HK-2 (cell line): ENCODE measurements around the gene NEB.
"Not testable (repeated sequence)": the region's sequence is repeated elsewhere in the genome, so short reads cannot be mapped to it uniquely, and the experiment has no call there.

Source experiments
- DNase-seq: peaks from one replicate; pipeline ENCODE4 v3.0.0-alpha.2; 2018; ENCODE audit not compliant: unreplicated experiment

The NEB gene

DNA sequence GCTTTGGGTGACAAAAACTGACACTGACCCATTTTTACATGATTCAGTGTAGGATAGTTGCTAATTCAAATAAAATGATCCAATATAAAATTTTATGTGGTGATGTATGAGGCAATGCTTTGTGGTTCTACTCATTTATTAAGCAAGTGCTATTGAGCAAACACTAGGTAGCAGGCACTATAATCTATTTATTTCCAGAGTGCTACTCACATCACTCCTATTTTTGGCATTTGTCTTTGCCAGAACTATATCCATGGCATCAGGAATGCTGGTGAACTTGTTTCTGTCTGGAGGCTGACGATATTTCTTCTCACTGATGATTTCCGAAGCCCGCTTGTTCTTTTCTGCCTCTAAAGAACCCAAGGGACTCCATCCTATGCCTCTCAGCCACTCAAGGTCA lies 84.3 kb downstream of the NEB start:
- no peak for DNase-seq

DNA sequence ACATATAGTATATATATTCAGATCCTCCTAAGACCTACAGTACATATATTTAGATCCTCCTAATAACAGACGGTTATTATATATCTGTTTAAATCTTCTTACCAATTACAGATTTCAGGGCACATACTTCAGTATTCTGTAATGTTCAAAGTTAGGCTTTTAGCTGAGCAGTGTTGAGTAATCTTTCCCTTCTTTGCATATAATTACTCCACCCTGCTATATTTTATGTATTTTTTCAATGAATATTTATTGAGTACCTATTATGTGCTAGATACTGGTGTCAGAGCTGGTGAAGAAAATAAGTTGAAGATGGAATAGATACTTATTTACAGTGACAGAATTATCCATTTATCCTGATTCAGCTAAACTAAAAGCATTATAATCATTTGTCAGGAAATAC lies 84.9 kb downstream of the NEB start:
- no peak for DNase-seq

DNA sequence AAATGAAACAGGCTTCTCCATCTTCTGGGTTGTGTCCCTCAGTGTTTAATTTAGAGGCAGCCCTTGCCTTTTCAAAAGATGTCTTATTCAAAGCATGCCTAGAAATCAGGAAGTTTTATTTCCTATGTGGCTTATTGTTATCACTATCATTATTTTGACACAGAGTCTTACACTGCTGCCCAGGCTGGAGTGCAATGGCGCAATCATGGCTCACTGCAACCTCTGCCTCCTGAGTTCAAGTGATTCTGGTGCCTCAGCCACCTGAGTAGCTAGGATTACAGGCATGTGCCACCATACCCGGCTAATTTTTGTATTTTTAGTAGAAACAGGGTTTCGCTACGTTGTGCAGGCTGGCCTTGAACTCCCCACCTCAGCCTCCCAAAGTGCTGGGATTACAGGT lies 87.8 kb downstream of the NEB start:
- DNase-seq, result not testable (repeated sequence)

DNA sequence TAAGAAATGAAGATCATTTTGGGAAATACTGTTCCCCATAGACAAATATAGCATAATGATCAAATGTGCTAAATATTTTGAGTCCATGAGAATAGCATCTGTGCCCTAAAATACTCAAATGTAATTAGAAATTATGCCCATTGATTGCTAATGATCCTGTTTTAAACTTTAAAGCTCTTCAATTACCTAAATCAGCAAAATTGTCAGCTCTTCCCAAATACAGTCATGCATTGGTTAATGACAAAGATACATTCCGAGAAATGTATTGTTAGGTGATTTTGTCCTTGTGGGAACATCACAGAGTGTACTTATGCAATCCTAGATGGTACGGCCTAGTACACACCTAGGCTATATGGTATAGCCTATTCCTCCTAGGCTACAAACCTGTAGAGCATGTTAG lies 89.7 kb downstream of the NEB start:
- no peak for DNase-seq

DNA sequence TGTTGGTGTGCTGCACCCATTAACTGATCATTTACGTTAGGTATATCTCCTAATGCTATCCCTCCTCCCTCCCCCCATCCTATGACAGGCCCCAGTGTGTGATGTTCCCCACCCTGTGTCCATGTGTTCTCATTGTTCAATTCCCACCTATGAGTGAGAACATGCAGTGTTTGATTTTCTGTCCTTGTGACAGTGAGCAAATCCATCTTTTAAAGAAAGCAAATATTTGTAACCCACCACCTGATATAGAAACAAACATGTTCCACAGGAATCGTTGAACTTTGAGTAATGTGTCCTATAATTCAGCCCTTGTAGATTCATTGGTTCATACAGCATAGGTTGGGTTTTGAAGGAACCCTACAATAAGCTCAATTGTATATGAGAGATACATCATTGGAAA lies 92.4 kb downstream of the NEB start:
- DNase-seq, result not testable (repeated sequence)

DNA sequence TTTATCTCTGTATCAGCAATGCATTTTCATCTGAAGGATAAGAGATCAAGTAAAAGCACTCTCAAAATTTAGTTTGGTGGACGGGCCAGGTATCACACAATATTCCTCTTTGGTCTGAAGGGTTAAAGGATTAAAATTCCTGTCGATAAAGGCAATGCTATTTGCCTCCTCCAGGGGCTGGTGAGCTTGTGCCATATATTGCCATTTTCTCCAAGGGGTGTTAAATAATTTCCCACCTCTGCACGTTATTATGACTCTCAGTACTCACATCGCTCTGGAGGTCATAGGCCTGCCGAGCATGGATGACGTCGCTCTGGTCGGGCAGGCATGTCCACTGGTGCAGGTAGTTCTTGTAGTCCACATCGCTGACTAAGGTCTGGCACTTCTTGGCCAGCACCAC lies 94.2 kb downstream of the NEB start:
- no peak for DNase-seq

DNA sequence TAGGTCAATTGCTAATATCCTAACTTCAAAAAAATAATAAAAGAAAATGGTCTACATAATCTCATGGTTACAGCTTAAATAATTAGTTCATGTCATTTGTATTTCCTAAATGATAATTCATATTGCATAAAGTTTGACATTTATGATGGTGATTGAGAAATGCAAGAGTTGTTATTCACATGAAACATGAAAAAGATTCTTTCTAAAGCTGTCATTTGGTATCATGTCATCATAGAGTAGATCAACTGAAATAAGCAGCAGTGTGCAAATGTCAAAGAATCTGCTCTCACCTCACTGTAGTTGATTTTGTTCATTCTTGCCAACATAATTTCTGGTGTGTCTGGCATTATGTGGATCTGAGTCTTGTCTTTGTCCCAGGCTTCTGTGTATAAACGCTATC lies 95.3 kb downstream of the NEB start:
- DNase-seq, result no peak

DNA sequence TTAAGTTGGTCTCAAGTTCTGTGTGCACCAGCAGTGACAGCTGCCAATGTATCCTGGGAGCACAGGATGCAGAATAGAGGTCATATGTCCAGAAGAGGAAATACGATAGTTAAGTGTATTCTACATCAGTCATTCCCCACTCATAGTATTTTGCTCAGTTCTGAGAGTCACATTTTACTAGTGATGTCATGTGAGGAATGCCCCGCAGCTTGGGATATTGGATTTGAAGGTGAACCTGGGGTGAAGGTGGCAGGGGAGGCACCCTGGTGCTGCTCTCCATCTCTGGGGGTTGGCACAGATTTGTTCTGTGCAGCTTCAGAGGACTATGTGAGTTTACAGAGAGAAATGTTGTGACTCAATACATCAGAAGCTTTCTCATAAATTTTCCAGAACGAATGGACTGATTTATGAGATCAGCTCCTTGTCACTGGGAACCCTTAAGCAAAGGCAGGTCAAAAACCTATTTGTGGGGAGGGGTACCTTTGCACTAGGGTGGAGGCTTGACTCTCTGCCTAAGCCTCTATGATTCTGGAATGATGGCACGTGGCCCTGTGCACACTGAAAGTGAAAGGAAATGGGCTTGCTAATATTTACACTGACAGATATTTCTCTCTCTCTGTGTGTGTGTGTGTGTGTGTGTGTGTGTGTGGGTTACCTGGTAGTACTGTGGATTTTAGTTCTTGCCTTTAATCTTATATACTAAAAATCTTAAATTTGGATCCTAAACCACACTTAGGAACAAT lies 95.9 kb downstream of the NEB start:
- no peak for DNase-seq

DNA sequence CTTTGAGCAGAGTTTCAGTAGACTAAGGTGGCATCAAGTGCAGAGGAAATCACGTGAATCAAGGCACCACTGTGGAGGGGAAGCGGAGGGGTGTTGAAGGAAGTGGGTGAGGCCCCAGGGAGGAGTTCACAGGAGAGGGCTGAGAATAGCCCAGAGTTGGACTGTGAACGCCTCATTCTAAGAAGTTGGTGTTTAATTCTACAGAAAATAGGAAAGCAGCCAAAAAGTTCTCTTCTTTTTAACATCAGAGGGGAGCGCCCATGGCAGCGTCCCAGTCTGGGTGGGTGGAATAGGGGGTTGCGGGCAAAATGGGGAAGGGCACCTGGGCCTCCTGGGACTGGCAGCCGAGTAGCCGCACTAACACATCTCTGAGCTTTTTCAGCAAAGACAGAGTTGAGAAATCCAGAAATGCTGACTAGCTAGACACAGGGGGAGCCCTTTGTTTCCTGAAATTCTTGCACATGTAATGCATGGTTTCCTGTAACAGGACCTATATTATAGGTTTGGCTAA lies 97.0 kb downstream of the NEB start:
- DNase-seq, result no peak

DNA sequence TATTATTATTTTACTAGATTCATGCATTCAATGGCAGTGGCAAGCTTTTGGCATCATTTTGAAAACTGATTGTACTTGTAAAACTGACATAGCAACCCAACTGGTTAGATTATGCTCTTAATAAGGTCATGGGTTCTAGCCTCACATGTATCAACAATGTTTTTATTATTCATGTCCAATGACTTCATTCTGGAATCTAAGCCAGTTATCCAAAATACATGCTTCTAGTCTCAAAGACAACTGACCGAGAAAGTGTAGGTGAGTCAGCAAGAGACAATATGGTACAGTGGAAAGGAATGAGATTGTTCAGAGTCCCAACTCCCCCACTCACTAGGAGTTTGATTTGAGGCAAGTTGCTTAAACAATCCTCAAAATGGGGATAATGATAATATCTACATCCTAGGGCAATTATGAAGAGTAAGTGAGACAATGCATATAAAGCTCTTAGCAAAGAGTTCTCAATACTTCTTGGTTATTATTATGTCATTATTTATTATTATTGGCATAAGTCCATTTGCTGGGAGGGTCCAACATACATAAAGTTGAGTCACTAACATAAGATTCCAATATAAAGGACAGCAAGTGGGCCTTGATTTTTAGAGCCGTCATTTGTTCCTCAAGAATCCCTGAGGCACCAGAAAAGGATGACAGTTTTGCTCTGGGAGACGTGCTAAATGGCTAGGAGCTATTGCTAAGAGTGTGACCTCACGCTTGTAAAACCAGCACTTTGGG lies 99.4 kb downstream of the NEB start:
- no peak for DNase-seq

DNA sequence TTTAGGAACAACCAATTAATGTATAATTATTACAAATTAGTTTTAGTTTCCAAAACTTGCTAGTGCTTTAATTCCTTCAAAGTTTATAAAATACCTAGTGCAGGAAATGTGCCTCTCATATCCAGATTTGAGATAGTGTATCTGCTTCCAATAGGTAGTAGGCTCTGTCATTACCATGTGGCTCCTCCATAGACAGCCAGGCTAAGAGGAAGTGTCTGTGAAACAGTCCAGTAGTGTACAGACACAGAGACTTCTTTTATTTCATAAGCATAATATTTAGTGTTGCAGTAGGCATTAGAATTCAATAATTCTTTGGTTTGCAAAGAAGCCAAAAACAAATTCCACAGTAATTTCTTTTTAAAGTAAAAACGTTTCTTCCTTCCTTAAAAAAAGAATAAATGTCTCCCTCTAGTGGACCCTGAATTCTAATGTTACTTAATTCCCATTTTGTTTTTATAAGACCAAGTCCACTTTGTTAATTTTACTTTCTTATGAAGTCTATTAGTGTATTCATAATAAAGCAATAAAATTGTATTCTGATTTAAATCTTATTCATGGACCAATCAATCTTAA lies 101.2 kb downstream of the NEB start:
- DNase-seq, result no peak

DNA sequence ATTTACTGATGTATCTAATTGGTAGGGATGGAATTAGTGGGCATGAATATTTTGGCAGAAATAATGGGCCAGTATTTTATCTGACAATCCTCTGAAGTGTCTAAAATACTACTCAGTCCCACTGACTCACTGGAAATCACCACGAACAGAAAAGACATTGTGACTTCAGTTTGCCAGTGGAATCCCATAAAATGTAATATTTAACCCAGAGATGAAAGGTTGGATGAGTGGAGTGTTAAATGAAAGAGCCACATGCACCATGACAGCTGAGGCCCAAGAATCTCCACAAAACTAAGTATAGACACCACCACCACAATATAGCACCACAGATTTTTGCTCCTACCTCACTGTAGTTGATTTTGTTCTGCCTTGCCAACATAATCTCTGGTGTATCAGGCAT lies 103.9 kb downstream of the NEB start:
- peak; percentile 17 for DNase-seq

DNA sequence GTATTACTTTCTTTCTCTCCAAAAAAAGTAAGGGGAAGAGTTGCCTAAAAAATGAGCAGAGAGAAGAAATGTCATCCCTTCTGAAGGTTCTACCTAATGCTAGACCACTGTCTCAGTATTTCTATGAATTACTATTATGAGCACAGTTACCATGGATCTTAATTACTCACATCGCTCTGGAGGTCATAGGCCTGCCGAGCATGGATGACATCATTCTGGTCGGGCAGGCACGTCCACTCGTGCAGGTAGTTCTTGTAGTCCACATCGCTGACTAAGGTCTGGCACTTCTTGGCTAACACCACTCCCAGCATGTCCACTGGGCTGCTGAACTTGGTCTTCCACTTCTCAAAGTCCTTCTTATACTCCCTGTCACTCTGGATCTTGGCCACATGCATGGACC lies 106.9 kb downstream of the NEB start:
- DNase-seq, result peak; percentile 11

DNA sequence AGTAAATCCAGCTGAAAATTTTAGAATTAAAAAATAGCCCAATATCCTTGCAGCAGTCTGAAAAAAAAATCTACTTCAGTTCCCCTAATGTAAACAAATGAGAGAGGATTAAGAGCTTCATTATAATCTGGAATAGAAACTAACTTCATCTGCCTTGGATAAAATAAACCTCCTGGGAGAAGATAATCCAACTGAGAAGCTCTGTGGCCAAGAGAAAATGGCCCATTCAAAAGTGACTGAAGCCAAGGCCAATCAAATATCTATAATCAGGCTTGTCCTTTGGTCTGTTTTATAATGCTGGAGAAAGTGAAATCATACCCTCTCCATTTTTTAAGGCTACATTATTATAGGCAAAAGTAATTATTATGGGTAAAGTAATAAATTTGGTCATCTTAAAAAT lies 110.0 kb downstream of the NEB start:
- DNase-seq, result no peak

DNA sequence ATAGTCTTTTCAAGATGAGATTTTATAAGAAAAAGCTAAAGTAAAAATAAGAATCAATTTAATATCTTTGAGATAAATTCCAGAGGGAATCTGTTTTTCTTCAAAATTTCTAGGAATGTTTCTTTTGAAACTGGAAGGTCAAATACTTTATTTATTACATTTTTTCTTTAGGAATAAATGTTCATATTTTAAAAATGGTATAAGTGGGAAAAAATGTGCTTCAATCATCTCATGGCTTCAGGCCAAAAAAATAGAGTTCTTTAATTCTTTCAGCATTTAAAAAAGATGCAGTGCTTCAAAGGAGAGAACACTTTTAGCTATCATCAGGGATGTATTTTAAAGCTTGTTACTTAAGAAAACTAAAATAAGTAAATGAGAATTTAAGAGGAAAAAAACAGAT lies 110.6 kb downstream of the NEB start:
- DNase-seq, result no peak

DNA sequence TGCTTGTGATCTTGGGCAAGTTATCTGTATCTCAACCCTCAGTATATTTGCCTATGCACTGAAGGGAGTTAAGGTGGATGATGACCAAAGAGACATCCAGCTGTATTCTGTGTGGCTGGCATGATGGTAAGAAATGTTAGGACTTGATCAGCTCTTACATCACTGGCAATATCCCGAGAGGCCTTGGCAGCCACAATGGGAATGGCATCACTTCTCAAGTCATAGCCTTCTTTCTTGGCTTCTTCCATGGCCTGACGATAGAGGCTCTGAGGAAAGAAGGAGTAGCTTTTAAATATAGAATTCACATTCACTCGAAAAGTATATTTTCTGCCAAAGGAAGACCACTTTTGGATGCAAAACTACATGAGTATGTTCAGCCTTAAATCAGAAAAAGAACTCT lies 113.5 kb downstream of the NEB start:
- DNase-seq, result no peak

DNA sequence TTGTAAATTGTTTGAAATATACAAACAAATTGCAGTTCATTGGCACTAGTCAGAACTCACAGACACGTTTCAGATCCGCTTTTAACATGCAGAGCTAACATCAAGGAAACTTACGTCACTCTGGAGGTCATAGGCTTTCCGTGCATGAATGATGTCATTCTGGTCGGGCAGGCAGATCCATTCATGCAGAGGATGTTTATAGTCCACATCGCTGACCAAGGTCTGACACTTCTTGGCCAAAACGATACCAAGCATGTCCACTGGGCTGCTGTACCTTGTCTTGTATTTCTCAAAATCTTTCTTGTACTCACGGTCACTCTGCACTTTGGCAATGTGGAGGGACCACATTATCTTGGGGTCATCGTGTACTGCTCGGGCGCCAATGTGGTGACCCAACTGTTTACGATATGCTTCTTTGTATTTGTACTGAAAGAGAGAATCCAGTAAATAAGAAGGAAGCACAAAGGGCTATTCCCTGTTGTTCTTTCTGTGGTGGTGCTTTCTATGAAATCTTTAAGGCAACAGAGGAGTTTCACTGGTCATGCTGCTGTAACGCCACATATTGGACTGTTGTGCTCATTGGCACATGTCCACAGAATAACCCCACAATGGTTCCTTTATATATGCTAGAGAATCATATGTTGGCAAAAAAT lies 114.8 kb downstream of the NEB start:
- peak; percentile 7 for DNase-seq

DNA sequence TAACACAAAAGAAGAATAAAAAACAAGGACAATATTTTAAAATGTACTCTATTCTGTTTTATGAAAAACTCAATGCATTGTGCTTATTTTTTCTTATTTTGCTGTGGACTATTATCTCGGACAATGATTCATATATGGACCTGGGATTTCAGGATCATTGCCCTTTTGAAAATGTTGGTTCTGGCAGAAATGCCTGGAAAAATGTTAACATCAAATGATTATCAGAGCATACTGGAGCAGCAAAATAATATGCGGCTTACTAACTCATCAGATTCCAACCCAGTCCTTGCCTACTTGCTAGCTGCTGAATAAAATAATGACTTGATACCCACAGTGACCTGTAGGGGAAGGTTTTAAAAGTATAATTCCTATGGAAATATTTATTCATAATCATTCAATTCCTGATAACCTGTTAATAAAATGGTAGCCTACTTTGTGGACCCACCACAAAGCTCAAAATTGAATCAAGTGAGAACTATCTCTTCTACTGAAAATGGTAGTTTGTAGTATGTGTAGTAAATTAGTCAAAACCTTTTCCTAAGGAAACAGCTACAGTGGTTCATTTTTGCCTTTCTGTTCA lies 117.4 kb downstream of the NEB start:
- DNase-seq, result no peak

DNA sequence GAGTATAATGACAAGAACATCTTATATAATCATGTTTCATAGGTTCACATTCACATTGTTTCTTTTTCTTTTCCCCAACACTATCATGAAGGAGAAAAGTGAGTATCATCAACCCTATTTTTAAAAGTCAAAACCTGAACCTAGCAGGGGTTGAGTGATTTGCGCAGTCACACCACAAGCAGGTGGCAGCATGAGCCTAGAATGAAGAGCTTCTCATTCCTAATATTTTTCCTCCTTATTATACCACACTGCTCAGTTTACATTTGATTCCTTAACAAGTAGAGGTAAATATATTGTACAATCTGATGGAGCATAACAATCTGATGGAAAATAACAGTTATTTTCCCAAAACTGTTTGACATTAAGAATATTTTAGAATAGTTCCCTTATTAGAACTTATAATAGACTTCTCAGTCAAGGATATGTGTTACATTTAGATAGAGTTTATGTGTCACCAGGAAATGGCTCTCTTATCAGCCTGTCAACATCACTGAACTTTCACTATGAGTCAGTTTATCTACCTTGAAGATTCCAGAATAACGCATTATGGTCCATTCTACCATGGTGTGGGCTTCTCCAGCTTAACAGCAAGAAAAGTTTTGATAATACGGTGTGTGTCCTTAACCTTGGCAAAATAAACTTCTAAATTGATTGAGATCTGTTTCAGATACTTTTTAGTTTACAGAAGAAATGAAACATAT lies 119.5 kb downstream of the NEB start:
- no peak for DNase-seq

DNA sequence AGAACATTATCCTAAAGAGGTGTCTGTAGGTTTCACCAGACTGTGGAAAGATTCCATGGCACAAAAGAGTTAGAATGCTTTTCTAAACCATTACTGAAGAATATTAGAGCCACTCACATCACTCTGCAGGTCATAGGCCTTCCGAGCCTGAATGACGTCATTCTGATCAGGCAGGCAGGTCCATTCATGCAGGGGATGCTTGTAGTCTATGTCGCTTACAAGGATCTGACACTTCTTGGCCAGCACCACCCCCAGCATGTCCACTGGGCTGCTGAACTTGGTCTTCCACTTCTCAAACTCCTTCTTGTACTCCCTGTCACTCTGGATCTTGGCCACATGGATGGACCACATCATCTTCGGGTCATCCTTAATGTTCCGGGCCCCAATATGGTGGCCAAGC lies 120.1 kb downstream of the NEB start:
- DNase-seq, result no peak

DNA sequence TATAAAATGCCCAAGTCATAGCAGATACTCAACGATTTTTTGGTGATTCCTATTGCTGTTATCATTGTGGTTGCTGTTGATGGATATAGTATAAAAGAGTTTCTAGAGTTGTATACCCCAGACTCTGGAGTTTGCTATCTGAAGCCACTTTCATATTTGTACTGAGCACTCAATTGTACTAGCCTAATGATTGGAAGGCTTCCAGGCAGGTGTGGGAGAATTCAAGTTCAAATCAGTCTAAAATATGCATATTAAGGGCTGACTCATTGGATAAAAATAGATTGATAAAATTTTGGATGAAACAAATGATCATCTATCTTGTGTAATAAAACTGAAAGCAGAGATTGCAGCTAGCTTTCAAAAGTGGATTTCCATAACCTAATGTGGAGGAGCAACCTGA lies 122.9 kb downstream of the NEB start:
- DNase-seq, result no peak

DNA sequence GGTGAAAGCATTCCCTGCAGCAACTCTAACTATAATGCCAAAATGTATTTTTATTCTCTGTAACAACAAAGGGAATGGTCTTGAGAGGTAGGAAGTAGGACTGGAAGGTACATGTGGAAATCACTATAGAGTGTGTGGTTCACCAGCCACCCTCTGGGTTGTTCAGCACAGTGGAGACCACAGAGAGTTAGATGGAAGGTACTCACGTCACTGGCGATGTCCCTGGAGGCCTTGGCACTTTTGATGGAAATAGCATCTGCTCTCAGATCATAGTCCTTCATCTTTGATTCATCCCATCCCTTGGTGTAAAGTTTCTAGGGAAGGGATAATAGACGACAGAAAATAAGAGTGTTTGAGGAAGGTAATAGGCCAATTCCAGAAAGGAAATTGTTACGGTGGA lies 124.0 kb downstream of the NEB start:
- no peak for DNase-seq
